Thyroid gland (tissue), 4 donors: Measurements from ENCODE around the gene GREB1L.

Source experiments
- POLR2A ChIP-seq, 2 donors: fragments of 450-650 bp; IDR thresholded peaks; one replicate each; pipeline ENCODE4 v1.6.1; 2017; ENCODE audit warnings: antibody characterized with exemption in 2 of 2, mild to moderate bottlenecking in 2 of 2, moderate library complexity in 1 of 2
- TF ChIP-seq, protein P1 (sequence below), 6 experiments: fragments of 200-600 bp in 3 of 6; fragments of 450-650 bp in 3 of 6; sonication (generic) in 3 of 6; IDR thresholded peaks; one replicate each; pipeline ENCODE4 v1.5.1; 2016 to 2019; ENCODE audit warnings: antibody characterized with exemption in 6 of 6, mild to moderate bottlenecking in 2 of 6, inconsistent platforms in 1 of 6, moderate library complexity in 1 of 6

DNA sequence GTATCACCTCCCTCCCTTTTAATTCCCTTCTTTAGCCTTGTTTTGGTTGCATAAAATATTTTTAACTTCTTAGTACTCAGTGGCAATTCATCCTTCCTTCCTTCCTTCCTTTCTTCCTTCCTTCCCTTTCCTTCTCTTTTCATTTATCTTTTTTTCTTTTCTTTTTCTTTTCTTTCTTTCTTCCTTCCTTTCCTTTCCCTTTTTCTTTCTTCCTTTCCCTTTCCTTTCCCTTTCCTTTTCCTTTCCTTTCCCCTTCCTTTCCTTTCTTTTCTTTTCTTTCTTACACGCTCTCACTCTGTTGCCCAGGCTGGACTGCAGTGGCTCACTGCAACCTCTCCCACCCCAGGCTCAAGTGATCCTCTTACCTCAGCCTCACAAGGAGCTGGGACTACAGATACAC, 160.2 kb downstream of the GREB1L start:
- TF ChIP-seq, protein P1, sequence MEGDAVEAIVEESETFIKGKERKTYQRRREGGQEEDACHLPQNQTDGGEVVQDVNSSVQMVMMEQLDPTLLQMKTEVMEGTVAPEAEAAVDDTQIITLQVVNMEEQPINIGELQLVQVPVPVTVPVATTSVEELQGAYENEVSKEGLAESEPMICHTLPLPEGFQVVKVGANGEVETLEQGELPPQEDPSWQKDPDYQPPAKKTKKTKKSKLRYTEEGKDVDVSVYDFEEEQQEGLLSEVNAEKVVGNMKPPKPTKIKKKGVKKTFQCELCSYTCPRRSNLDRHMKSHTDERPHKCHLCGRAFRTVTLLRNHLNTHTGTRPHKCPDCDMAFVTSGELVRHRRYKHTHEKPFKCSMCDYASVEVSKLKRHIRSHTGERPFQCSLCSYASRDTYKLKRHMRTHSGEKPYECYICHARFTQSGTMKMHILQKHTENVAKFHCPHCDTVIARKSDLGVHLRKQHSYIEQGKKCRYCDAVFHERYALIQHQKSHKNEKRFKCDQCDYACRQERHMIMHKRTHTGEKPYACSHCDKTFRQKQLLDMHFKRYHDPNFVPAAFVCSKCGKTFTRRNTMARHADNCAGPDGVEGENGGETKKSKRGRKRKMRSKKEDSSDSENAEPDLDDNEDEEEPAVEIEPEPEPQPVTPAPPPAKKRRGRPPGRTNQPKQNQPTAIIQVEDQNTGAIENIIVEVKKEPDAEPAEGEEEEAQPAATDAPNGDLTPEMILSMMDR (IDR thresholded peaks at IDR 0.05) = no peak
- TF ChIP-seq POLR2A (IDR thresholded peaks at IDR 0.05) = no peak
